Naive thymus-derived CD4-positive, alpha-beta T cell (primary cell): ENCODE data around the gene PRKAB2. TPM values are rescaled to one million over a fixed set of nuclear protein-coding genes. Genes with fewer than 3 reads are reported as not detected.
"Not testable (repeated sequence)": the region's sequence is repeated elsewhere in the genome, so short reads cannot be mapped to it uniquely, and the experiment has no call there.

ENCODE experiments used
- ATAC-seq: fragments of 150-1000 bp; cut with Tn5 transposase; 2 replicates; pipeline ENCODE4 v1.10.0; 2021; ENCODE audit warnings: mild to moderate bottlenecking, moderate library complexity
- CTCF ChIA-PET: fragments of 350-600 bp; sonication (Branson Sonifier 250); formaldehyde crosslinking; loops from one replicate; lab custom pipeline; 2021; ENCODE audit warnings: antibody characterized with exemption; lab: Charles Lee
- POLR2A ChIA-PET: fragments of 350-600 bp; sonication (Branson Sonifier 250); formaldehyde crosslinking; loops from one replicate; lab custom pipeline; 2021; ENCODE audit warnings: antibody characterized with exemption, inconsistent platforms; lab: Charles Lee
- DNase-seq, 9 donors: peaks; one replicate each; pipeline versions ENCODE4 v3.0.0 to v3.0.0-alpha.2; 2020 to 2022; ENCODE audit warnings: mixed read lengths in 1 of 9
- H3K27ac ChIP-seq: one replicate; pipeline ENCODE4 v1.7.0; 2013; ENCODE audit warnings: mild to moderate bottlenecking, low read depth, low read length, moderate library complexity
- H3K27me3 ChIP-seq, 2 donors: one replicate each; pipeline ENCODE4 v1.7.0; 2013; ENCODE audit warnings: low read length in 2 of 2, mild to moderate bottlenecking in 2 of 2, moderate library complexity in 2 of 2; ENCODE audit not compliant: control insufficient read depth in 2 of 2, insufficient read depth in 2 of 2
- H3K36me3 ChIP-seq, 3 experiments: 1 replicate in 2 of 3; 2 replicates in 1 of 3; pipeline ENCODE4 v1.7.0; 2013; ENCODE audit warnings: low read length in 3 of 3, mild to moderate bottlenecking in 3 of 3, moderate library complexity in 1 of 3; ENCODE audit not compliant: insufficient read depth in 3 of 3, control insufficient read depth in 2 of 3
- H3K4me1 ChIP-seq, 2 donors: one replicate each; pipeline ENCODE4 v1.7.0; 2013; ENCODE audit warnings: low read length in 2 of 2, mild to moderate bottlenecking in 2 of 2, moderate library complexity in 1 of 2; ENCODE audit not compliant: control insufficient read depth in 2 of 2, insufficient read depth in 2 of 2
- H3K4me3 ChIP-seq: 2 replicates; pipeline ENCODE4 v1.7.0; 2013; ENCODE audit warnings: mild to moderate bottlenecking, low read length
- H3K9me3 ChIP-seq, 3 experiments: 1 replicate in 2 of 3; 2 replicates in 1 of 3; pipeline ENCODE4 v1.7.0; 2013; ENCODE audit warnings: low read length in 3 of 3; ENCODE audit not compliant: control insufficient read depth in 2 of 3
- H3K27ac Mint-ChIP-seq, 9 donors: one replicate each; pipeline ENCODE4 v1.8.0; 2020 to 2022; ENCODE audit warnings: mixed read lengths in 9 of 9, mild to moderate bottlenecking in 8 of 9, moderate library complexity in 5 of 9, inconsistent platforms in 2 of 9
- H3K27me3 Mint-ChIP-seq, 5 donors: one replicate each; pipeline ENCODE4 v1.8.0; 2021 to 2022; ENCODE audit warnings: mixed read lengths in 5 of 5, mild to moderate bottlenecking in 1 of 5
- H3K36me3 Mint-ChIP-seq, 5 donors: one replicate each; pipeline ENCODE4 v1.8.0; 2020 to 2022; ENCODE audit warnings: mixed read lengths in 5 of 5, mild to moderate bottlenecking in 3 of 5, inconsistent platforms in 1 of 5
- H3K4me1 Mint-ChIP-seq, 7 donors: one replicate each; pipeline ENCODE4 v1.8.0; 2020 to 2022; ENCODE audit warnings: mixed read lengths in 7 of 7, mild to moderate bottlenecking in 3 of 7, inconsistent platforms in 1 of 7
- H3K4me3 Mint-ChIP-seq, 10 donors: one replicate each; pipeline ENCODE4 v1.8.0; 2020 to 2022; ENCODE audit warnings: mild to moderate bottlenecking in 10 of 10, mixed read lengths in 10 of 10, moderate library complexity in 6 of 10, inconsistent platforms in 2 of 10
- H3K9me3 Mint-ChIP-seq, 11 donors: one replicate each; pipeline ENCODE4 v1.8.0; 2020 to 2022; ENCODE audit warnings: mixed read lengths in 11 of 11, mild to moderate bottlenecking in 4 of 11, inconsistent platforms in 1 of 11, moderate library complexity in 1 of 11
- intact Hi-C, 2 donors: fragments of 100-400 bp; cut with micrococcal nuclease; formaldehyde crosslinking; loops; one replicate each; pipeline ENCODE4 v1.15.1; 2023
- polyA plus RNA-seq, 2 donors: library from polyadenylated mRNA; unstranded; fragments of 300-500 nt; fragmentation: Illumina TruSeq; gene quantifications; one replicate each; pipeline ENCODE4 v1.2.3, GENCODE V29; 2021
- total RNA-seq, 6 experiments: library from RNA in 5 of 6; stranded (reverse) in 5 of 6; gene quantifications; 1 replicate in 5 of 6; 2 replicates in 1 of 6; pipeline ENCODE4 v1.2.3 and lab custom pipeline; 2021 to 2026

The PRKAB2 gene
- total and polyA plus RNA-seq, 7 experiments from 2014 or later = 2.4 to 26.9 (median 10.2) TPM

DNA sequence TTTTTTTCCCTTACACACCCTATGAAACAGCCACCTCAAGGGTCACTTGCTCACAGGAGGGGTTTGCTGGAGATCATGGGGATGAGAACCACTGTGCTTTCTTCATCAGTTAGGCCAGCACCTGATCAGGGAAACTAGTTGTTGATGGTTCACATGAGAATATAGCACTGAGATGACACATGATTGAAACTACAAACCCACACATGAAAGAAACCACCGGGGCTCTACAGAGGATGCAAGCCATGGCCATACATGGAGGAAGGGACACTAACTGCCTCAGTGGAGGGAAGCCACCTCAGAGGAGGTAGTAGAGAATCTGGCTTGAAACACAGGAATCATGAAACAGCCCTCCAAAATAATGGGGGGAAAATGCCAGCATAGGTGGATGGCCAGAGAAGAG, 63.2 kb downstream of the PRKAB2 start:
- CTCF ChIA-PET = no interaction called here
- intact Hi-C loops = no loop called here
- Histone ChIP-seq H3K36me3 (no peaks in the 10 kb centered on the region), H3K9me3 (no peaks in the 10 kb centered on the region), H3K27ac (no peak overlapping the region), H3K4me1 (no peaks in the 10 kb centered on the region), H3K27me3 (no peaks in the 10 kb centered on the region), H3K4me3 (no peak overlapping the region)
- Mint-ChIP-seq H3K9me3 (no peaks in the 10 kb centered on the region), H3K4me1 (no peaks in the 10 kb centered on the region), H3K36me3 (no peaks in the 10 kb centered on the region), H3K27me3 (peaks cover 13 to 25% (median 20%) of the 10 kb centered on the region in 5 donors), H3K27ac (no peak overlapping the region), H3K4me3 (no peak overlapping the region)
- DNase-seq (no peak), ATAC-seq (no peak)
- POLR2A ChIA-PET = no interaction called here

DNA sequence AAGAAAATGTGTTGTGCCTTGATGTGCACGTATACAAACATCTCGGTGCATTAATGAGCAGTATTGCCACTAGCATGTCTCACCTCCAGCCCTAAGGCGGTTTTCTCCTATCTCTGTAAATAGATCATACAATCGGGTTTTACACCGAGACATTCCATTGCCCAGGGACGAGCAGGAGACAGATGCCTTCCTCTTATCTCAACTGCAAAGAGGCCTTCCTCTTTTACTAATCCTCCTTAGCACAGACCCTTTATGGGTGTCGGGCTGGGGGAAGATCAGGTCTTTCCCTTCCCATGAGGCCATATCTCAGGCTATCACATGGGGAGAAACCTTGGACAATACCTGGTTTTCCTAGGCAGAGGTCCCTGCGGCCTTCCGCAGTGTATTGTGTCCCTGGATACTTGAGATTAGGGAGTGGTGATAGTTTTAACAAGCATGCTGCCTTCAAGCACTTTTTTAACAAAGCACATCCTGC, 65.8 kb downstream of the PRKAB2 start:
- POLR2A ChIA-PET, H3K27ac ChIP-seq, intact Hi-C loops, H3K9me3 ChIP-seq, H3K36me3 ChIP-seq, CTCF ChIA-PET, H3K4me3 ChIP-seq, H3K27ac Mint-ChIP-seq, H3K4me1 Mint-ChIP-seq, H3K9me3 Mint-ChIP-seq, H3K4me3 Mint-ChIP-seq, H3K36me3 Mint-ChIP-seq, ATAC-seq, H3K27me3 ChIP-seq, DNase-seq, H3K4me1 ChIP-seq: not testable (repeated sequence)
- peaks cover 21 to 30% (median 22%) of the 10 kb centered on the region in 5 donors for H3K27me3 Mint-ChIP-seq

DNA sequence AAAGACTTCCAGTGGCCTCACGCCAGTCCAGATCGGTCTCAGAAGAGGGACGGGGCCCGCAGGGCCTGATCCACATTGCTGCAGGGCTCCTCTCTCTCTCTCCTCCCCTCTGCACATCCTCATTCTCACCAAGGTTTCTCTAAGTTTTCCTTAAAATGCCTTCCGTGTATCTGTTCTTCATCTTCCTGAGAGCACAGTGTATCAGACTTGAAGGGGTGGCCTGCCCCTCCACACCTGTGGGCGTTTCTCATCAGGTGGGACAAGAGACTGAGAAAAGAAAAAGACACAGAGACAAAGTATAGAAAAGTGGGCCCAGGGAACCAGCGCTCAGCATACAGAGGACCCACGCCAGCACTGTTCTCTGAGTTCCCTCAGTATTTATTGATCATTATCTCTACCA, 66.4 kb downstream of the PRKAB2 start:
- no peaks in the 10 kb centered on the region for H3K9me3 Mint-ChIP-seq

More for the DNA sequence above, 66.4 kb downstream of the PRKAB2 start:
- Histone ChIP-seq H3K9me3 (no peaks in the 10 kb centered on the region), H3K27me3 (no peaks in the 10 kb centered on the region), H3K4me3 (no peak overlapping the region), H3K4me1 (no peaks in the 10 kb centered on the region), H3K36me3 (no peaks in the 10 kb centered on the region), H3K27ac (no peak overlapping the region)
- CTCF ChIA-PET = no interaction called here
- no peak overlapping the region for H3K27ac Mint-ChIP-seq
- intact Hi-C loops = no loop called here
- ATAC-seq (no peak), DNase-seq (no peak)
- no peaks in the 10 kb centered on the region for H3K36me3 Mint-ChIP-seq
- no peak overlapping the region for H3K4me3 Mint-ChIP-seq
- H3K27me3 Mint-ChIP-seq = peaks cover 21 to 33% (median 22%) of the 10 kb centered on the region in 5 donors
- H3K4me1 Mint-ChIP-seq = peaks cover 0 to 3% (median 0%) of the 10 kb centered on the region in 7 donors
- POLR2A ChIA-PET = no interaction called here

Other genes starting within 250 kb of the PRKAB2 start
- gene NBPF12, start 234.1 kb downstream of the PRKAB2 start, total RNA-seq = 10 to 100 TPM; 23.7 to 35.5 (median 27.7) TPM
- 1 to 10 TPM; 2.5 to 8.0 TPM for gene NBPF12, start 234.1 kb downstream of the PRKAB2 start, polyA plus RNA-seq
- 1 to 10 TPM in 2 of 5 experiments, under 1 TPM in 3; 0.29 to 4.3 (median 0.70) TPM for gene FMO5, start 52.9 kb upstream of the PRKAB2 start, total RNA-seq
- under 1 TPM; 0.22 to 0.79 TPM for gene FMO5, start 52.9 kb upstream of the PRKAB2 start, polyA plus RNA-seq
- 10 to 100 TPM; 26.4 to 53.9 (median 32.3) TPM for gene CHD1L, start 70.2 kb upstream of the PRKAB2 start, total RNA-seq
- 10 to 100 TPM; 19.3 to 22.4 TPM for gene CHD1L, start 70.2 kb upstream of the PRKAB2 start, polyA plus RNA-seq